Measurements from ENCODE around the gene HLA-DMB.
A peak's percentile ranks its signal among the peaks of the same experiment; 100 is the strongest.
"Not testable (repeated sequence)": the region's sequence is repeated elsewhere in the genome, so short reads cannot be mapped to it uniquely, and the experiment has no call there.

Gene HLA-DMB

GRCh38 chr6:32949113-32949512 is 8.3 kb upstream of the HLA-DMB start:
- DNase-seq = no peak

- DNase-seq = peak; percentile 63
Observed at GRCh38 chr6:32947552-32948465, 7.0 kb upstream of the HLA-DMB start.

GRCh38 chr6:32946893-32947292 is 6.1 kb upstream of the HLA-DMB start:
- no peak for DNase-seq

- DNase-seq = no peak
Observed at GRCh38 chr6:32945953-32946352, 5.1 kb upstream of the HLA-DMB start.

- DNase-seq = peak; percentile 44
Observed at GRCh38 chr6:32945108-32945760, 4.4 kb upstream of the HLA-DMB start.

GRCh38 chr6:32943864-32944649 is 3.2 kb upstream of the HLA-DMB start:
- peak; percentile 60 for DNase-seq

GRCh38 chr6:32942555-32943123 is 1.8 kb upstream of the HLA-DMB start:
- DNase-seq = not testable (repeated sequence)

- peak; percentile 75 for DNase-seq
Observed at GRCh38 chr6:32941214-32941768, 463 bp upstream of the HLA-DMB start.

- no peak for DNase-seq
Observed at GRCh38 chr6:32938494-32938893, 2.3 kb downstream of the HLA-DMB start.

- no peak for DNase-seq
Observed at GRCh38 chr6:32937230-32937633, 3.6 kb downstream of the HLA-DMB start.

GRCh38 chr6:32936239-32937152 is 4.3 kb downstream of the HLA-DMB start:
- DNase-seq = no peak

- no peak for DNase-seq
Observed at GRCh38 chr6:32935551-32936238, 5.1 kb downstream of the HLA-DMB start.

- DNase-seq = peak; percentile 81
Observed at GRCh38 chr6:32933661-32934085, 7.2 kb downstream of the HLA-DMB start.

GRCh38 chr6:32932132-32932868 is 8.5 kb downstream of the HLA-DMB start:
- no peak for DNase-seq

- no peak for DNase-seq
Observed at GRCh38 chr6:32931211-32931610, 9.6 kb downstream of the HLA-DMB start.

GRCh38 chr6:32922083-32922482 is 18.7 kb downstream of the HLA-DMB start:
- DNase-seq = no peak

- DNase-seq = no peak
Observed at GRCh38 chr6:32920715-32921114, 20.1 kb downstream of the HLA-DMB start.

GRCh38 chr6:32912951-32913350 is 27.9 kb downstream of the HLA-DMB start:
- no peak for DNase-seq

GRCh38 chr6:32908897-32909296 is 31.9 kb downstream of the HLA-DMB start:
- no peak for DNase-seq

- no peak for DNase-seq
Observed at GRCh38 chr6:32906539-32906938, 34.3 kb downstream of the HLA-DMB start.

All from CD4-positive, alpha-beta T cell treated with Interleukin-17A for 1 hour (primary cell).